Right hindlimb (tissue), 1 donor: ENCODE data around the gene B3GNT3.
A peak's percentile ranks its signal among the peaks of the same experiment; 100 is the strongest.
"Not testable (repeated sequence)": the region's sequence is repeated elsewhere in the genome, so short reads cannot be mapped to it uniquely, and the experiment has no call there.

ENCODE experiments used
- DNase-seq: peaks from one replicate; pipeline ENCODE4 v3.0.0-alpha.2; 2018

B3GNT3 gene

DNA sequence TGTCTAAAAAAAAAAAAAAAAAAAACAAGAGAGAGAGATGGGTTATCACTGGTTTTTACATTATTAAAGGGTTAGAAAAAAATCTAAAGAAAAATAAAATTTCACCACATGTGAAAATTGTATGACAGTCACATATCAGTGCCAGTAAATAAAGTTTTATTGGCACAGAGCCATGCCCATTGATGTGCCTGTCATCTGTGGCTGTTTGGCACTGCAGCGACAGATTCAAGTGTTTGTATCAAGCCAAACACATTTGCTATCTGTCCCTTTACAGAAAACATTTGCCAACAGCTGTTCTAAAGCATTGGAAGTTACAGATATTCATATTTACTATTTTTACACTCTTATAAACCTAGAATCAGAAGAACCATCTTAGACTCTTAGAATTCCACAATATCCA lies 27.4 kb upstream of the B3GNT3 start:
- DNase-seq: no peak

DNA sequence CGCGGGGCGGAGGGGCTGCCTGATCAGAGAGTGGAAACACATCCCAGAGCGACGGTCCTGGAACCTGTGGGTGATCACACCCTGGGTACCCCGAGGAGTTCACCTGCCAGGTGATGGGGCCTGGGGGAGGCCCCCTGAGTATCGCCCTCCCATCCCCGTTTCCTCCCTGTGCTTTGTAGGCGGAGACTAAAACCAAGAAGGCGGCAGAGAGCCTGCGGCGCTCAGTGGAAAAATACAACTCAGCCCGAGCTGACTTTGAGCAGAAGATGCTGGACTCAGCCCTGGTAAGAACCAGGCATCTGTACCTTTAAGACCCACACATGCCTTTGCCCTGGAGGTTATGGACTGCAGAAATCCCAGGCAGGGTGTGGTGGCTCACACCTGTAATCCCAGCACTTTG lies 24.3 kb upstream of the B3GNT3 start:
- no peak for DNase-seq

DNA sequence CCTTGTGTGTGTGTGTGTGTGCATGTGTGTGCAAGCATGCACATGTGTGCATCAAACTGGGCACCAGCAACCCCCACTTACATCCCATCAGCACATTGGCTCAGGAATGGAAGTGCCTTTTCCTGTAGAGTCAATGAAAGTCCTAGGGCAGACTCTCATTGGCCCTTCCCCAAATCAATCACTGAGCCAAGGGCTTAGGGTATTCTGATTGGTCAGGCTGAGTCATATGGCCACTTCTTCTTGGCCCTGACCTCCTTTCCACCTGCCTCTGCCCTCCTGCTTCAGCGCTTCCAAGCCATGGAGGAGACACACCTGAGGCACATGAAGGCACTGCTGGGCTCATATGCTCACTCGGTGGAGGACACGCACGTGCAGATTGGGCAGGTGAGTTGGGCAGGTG lies 22.8 kb upstream of the B3GNT3 start:
- no peak for DNase-seq

DNA sequence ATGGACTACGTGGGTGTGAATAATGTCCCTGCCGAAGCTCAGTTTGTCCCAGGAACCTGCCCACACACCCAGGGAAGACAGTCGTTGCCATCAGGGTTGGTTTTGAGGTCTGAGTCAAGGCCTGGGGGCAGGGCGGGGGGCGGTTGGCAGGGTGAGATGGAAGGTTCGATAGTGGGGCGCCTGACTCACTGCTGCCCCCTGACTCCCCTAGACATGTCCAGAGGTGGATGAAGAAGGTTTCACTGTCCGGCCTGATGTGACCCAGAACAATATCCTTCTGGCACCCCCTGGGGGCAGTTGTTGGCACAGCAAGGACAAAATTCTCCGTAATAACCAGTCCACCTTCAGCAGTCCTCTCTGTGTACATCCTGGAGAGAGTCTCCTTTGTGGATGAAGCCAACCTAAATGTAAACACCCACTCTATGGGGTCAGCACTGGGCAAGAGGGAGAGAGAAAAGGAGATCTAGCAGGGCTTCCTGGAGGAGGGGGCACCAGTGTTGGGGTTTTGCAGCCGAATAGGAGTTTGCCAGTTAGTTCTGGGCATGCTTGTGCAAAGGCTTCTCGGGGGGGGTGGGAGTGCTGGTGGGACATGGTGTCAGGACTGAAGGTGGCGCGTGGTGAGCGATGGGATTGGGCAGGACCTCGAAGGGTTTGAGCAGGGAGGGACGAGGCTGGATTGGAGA lies 19.6 kb upstream of the B3GNT3 start:
- no peak for DNase-seq

DNA sequence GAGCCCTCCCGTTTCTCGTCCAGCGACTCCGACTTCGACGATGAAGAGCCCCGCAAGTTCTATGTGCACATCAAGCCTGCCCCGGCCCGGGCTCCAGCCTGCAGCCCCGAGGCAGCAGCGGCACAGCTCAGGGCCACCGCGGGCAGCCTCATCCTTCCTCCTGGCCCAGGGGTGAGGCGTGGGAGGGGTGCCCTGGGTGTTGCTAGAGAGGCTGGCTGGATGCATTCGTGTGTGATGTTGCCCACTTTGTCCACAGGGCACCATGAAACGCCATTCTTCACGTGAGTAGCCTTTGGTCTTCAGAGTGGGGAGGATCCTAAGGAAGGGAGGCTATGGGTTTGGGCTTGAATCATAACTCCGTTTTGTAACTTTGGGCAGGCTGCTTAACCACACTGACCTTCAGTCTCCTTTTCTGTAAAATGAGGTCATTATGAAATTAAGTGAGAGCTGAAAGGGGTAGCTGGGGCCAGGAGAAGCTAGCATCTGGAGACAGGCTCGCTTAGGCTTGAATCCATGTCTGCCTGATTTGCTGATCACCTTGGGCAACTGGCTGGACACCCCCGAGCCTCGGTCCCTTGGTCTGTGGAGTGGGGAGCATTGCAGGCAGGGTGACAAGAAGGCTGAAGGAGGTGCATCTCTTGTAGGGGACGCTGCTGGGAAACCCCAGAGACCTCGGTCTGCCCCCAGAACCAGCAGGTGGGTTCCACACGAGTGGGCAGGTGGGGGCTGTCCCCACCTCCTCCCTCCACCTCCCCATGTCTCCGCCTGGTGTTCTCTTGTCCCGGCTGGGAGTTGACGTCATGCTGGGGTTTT lies 18.7 kb upstream of the B3GNT3 start:
- DNase-seq: no peak

DNA sequence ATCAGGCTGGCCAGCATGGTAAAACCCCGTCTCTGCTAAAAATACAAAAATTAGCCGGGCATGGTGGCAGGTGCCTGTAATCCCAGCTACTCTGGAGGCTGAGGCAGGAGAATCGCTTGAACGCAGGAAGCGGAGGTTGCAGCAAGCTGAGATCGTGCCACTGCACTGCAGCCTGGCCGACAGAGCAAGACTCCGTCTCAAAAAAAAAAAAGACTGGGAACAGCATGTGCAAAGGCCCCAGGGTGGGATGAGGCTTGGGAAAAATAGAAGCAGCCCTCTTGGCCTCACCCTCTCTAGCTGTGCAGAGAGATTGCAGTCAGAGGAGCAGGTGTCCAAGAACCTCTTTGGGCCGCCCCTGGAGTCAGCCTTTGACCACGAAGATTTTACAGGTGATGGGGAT lies 17.1 kb upstream of the B3GNT3 start:
- not testable (repeated sequence) for DNase-seq

DNA sequence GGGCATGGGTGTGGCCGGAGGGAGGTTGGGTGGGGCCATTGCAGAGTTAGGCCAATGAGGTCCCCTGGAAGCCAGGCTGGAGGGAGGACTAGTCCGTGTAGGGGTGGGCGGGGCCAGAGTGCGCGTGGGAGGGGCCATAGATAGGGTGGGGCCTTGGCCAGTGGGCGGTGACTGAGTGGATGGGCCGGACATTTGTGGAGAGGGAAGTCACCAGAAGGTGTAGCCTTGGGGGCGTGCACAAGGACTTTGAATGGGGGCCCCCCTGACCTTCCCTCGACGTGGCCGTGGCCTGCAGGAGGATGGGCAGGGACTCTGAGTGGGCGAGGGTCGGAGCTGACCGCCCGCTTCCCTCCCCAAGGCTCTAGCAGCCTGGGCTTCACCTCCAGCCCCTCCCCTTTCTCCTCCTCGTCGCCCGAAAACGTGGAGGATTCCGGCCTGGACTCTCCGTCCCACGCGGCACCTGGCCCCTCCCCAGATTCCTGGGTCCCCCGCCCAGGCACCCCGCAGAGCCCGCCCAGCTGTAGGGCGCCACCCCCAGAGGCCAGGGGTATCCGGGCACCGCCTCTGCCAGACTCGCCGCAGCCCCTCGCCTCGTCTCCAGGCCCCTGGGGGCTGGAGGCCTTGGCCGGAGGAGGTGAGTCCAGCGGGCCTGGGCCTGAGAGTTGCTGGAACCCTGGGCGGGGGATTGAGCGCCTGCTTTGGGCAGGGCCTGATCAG lies 16.5 kb upstream of the B3GNT3 start:
- no peak for DNase-seq

DNA sequence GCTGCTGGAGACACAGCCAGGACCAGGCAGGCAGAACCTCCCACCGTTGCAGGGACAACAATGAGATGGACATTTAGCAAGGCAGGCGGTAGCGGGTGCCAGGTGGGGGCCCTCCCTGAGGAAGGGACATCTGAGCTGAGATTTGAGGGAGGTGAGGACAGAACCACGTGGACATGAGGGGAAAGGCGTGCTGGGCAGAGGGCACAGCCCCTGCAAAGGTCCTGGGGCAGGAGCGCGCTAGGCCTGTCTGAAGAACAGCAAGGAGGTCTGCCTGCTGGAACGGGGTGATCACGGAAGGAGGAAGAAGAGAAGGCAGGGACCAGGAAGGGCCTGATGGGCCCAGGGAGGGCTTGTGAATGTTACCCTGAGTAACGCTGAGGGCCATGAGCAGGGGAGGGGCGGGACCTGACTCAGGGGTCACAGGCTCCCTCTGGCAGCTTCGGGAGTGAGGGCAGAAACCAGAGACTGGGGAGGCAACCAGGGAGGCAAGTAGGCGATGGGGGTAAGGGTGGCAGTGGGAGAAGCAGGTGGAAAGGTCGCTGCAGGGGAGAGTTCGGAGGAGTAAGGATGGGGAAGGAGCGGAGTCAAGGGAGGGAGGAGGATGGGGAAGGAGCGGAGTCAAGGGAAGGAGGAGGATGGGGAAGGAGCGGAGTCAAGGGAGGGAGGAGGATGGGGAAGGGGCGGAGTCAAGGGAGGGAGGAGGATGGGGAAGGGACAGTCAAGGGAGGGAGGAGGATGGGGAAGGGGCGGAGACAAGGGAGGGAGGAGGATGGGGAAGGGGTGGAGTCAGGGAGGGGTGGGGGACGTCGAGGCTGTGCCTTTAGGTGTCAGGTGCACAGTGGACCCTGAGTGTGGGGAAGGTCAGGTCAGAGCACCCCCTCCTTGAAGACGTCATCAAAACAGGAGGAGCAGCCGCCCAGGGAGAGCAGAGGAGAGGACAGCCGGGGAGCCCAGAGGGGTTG lies 15.7 kb upstream of the B3GNT3 start:
- DNase-seq: no peak

DNA sequence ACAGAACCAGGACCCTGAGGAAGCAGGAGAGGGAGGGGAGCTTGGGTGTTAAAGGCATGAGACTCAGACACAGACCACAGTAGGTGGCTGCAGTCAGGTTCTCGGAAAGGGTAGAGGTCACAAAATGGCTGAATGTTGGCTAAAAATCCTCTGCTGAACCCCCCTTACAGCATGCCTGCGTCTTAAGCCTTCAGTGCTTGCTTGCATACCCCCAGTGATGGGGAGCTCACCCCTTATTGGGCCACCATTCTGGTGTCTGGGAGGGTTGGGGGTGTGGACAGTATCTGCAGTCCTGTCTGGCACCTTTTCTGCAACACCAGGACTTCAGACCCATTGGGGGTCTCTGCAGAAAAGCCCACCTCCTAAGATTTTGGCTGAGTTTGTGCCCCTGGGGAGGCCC lies 14.2 kb upstream of the B3GNT3 start:
- DNase-seq: no peak

DNA sequence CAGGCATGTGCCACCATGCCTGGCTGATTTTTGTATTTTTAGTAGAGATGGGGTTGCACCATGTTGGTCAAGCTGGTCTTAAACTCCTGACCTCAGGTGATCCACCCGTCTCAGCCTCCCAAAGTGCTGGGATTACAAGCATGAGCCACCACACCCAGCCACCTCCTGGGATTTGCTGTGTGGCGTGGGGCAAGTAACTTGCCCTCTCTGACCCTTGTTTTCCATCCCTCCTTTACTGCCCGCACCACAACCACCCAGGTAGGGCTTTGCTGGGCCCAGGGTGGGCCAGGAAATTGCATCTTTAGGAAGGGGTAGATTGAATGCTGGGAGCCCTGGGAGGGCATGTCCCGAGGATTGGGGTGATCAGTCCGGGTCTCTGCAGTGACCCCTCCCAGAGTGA lies 11.2 kb upstream of the B3GNT3 start:
- not testable (repeated sequence) for DNase-seq

DNA sequence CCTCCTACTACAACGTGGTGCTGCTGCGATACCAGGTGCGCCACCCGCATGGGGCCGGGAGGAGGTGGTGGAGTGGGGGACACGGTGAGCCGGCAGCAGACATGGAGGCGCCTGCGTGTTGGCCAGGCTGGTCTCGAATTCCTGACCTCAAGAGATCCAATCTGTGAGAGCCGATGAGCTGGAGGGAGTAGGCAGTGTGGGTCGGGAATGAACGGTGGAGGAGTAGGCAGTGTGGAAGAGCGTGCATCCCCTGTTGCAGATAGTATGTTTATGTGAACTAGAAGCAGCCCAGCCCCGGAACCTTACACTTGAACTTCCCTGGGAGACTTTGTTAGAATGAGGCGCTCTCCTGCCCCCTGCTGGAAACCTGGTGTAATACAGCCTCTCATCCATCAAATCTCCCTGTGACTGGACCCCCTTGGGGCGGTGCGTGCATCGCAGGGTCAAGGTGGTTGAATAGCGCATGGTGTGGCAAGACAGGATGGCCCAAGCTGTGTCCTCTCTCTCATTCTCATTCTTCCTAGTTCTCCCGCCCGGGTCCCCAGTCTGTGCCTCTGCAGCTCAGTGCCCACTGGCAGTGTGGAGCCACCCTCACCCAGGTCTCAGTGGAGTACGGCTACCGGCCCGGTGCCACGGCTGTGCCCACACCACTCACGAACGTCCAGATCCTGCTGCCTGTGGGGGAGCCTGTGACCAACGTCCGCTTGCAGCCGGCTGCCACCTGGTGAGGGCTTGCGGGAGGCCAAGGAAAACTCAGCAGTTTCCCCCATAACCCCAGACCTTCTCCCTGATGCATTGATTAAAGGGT lies 10.5 kb upstream of the B3GNT3 start:
- DNase-seq: peak; percentile 75

DNA sequence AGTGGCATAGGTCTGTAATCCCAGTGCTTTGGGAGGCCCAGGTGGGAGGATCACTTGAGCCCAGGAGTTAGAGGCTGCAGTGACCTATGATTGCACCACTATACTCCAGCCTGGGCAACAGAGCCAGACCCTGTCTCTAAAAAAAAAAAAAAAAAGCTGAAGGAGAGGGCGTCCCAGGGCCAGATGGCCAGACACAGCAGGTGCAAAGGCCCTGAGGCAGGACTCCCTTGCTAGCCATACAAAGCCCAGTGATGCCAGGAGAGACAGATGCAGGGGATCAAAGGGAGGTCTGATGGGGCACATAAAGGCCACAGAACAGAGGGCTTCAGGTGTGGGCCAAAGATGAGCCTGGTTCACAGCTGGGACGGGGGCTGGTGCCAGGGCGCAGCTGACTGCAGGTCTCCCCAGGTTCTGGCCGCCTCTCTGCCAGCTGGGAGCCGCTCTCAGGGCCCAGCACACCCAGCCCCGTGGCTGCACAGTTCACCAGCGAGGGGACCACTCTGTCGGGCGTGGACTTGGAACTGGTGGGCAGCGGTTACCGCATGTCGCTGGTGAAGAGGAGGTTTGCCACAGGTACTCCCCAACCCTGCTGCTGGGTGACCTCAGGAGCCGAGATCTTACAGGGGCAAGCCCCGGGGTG lies 7.5 kb upstream of the B3GNT3 start:
- no peak for DNase-seq

DNA sequence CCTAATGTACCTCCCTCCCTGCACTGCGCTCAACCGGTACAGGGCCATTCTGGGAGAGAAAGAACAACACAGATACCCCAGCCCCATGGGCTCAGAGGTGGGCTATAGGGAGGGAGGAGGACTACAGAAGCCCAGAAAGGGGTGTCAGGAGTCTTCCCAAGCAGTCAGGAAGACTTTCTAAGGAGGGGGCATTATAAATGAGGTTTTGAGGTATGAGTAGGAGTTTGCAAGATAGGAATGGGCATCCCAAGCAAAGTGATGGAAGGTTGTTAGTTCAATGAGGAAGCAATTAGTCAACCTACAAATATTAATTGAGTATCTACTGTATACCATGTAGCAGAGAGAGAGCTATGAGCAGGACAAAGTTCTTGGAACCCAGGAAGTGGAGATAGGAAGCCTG lies 6.3 kb upstream of the B3GNT3 start:
- DNase-seq: no peak

DNA sequence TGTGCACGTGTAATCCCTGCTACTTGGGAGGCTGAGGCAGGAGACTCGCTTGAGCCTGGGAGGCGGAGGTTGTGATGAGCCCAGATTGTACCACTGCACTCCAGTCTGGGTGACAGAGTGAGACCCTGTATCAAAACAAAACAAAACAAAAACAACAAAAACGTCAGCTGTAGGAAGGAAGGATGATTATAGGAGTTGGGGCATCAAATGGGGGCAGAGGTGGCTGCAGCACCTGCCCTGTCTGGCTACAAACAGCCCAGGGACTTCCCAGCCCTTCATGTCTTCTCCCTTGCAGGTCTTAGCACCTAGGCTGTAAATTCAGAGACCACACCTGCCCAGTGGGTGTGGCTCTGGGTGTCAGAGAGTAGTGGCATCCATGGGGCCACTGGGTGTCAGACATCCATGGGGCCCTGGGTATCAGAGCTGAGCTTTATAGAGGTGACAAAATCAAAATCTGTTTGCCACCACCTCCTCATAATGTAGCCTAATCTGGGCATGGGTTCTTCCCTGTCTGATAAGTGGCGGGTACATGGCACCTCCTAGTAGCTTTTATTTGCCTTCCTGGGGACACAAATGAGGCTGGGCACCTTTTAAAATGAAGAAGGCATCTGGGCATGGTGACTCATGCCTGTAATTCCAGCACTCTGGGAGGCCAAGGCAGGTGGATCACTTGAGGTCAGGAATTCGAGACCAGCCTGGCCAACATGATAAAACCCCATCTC lies 4.7 kb upstream of the B3GNT3 start:
- DNase-seq: no peak

DNA sequence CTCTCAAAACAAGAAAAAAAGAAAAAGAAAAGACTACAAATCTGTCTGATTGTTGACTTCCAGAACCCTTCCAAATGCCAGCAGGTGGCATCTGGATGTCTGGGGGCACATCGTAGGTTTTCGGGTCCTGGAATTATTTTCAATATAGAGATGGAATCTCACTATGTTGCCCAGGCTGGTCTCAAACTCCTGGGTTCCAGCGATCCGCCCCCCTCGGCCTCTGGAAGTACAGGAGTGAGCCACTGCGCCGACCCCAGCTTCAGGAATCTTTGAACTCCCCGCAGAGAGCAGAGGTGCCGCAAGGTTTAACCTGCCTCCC lies 567 bp upstream of the B3GNT3 start:
- DNase-seq: no peak

DNA sequence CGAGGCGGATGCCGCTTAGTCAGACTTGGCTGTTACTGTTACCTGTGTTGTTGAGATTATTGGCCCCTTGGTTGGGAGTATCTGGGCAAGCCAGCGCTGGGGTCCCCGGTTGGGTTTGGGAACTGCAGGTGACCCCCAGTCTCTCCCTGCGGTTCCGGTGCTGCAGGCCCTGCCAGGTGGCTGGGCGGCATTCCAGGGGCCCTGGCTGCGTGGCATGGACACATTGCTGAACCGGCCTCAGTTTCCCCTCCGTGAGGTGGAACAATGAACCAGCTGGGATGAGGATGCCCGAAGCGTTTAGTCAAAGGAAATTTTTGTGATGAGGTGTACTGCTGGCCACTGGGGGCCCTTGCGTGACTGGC lies 538 bp downstream of the B3GNT3 start:
- no peak for DNase-seq

DNA sequence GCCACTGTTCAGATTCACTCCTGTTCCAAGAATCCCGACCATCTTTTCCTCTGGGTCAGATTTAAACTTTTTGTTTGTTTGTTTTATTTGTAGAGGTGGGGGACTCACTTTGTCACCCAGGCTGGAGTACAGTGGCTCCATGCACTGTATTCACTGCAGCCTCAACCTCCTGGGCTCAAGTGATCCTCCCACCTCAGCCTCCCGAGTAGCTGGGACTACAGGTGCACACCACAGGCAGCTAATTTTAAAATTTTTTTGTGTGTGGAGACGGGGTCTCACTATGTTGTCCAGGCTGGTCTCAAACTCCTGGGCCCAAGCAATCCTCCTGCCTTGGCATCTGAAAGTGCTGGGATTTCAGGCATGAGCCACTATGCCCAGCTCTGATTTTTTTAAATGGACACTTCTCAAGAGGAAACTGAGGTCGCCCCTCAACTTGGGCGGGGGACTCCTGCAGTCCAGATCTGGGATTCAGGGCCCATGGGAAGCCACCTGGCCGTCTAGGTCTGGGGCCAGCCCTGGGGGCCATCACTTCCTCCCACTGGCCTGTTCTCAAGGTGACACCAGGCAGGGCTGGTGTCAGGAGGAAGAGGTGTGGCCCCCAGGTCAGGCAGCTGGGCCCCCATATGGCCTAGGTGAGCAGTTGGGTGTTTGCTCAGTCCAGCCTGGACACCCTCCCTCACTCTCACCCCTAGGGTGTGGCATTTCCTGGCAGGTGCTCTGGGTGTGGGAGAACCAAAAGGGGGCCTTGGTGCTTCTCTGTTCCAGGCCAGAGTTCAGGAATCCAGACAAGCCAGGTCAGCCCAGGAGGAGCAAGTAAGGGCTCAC lies 1.3 kb downstream of the B3GNT3 start:
- no peak for DNase-seq

DNA sequence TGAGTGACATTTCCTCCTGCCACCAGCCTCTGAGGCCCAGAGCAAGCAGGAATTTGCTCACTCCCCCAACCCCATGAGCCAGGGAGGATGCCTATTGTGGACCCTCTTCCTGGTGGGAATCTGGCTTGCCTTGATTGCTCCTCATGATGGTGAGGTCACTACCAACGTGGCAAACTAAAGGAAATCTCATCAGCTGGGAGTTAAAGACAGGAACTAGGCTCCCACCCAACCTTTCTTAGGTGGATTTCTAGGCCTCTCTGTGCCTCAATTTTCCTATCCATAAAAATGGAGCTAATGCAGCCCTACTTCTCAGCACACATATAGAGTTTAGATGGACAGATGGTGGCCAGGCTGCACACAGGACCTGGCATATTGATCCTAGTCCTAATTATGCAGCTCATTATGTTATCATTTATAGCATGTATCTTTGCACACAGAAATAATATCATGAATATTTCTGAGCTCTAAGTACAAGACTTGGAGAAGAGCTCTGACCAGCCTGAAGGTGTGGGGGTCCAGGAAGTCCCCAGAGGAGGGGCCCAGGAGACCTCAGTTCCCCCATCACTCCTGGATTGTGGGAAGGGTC lies 2.0 kb downstream of the B3GNT3 start:
- no peak for DNase-seq

DNA sequence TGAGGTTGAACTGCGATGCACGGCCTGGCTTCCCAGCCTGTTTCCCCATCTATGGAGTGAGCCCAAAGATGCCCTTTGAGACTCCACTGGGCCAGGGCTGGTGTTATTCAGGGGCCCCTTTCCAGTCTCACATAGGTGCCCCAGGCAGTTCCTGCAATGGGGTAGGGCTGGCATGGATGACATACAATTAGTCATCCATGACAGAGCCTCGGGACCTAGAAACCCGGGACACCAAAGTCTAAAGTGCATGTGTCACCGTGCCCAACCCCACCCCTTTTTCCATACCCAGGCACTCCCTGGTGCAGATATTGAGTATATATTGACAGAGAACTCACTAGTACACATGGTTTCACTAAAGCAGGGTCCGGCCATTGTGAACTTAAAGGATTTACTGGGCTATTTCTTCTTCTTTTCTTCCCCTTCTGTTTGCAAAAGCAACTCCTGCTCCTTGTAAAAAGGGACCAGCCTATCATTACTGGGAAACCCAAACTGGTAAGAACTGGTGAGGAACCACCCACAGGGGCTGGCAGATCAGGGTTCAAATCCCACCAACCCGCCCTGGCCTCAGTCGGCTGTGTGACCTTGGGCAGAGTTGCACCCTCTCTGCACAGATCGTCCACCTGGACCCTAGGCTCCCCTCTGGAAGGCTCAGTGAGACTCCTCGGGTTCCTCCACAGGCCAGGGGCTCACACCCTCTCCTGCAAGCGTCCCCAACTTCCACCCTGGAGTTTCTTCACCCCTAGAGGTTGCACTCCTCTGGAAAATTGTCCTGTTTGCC lies 2.7 kb downstream of the B3GNT3 start:
- no peak for DNase-seq
